ENCODE measurements around the gene PLA2G2C.

- no peak for TF ChIP-seq POLR2A (IDR thresholded peaks at IDR 0.05)
- no peak for TF ChIP-seq CTCF (IDR thresholded peaks at IDR 0.05)
Observed at GRCh38 chr1:20199403-20199802, 13.1 kb upstream of the PLA2G2C start.
